MM.1S (cell line): Measurements from ENCODE around the gene CIAO1.

Experiments
- EZH2 ChIP-seq: fragments of 300-600 bp; sonication (generic); optimal IDR thresholded peaks from 2 replicates; pipeline ENCODE3; 2017; ENCODE audit warnings: low read depth, mild to moderate bottlenecking, antibody characterized with exemption, low read length, mixed read lengths
- TF ChIP-seq, protein P1 (sequence below): fragments of 300-600 bp; sonication (generic); IDR thresholded peaks from 2 replicates; pipeline ENCODE4 v1.5.1; 2016; ENCODE audit warnings: antibody characterized with exemption, low read length, mixed read lengths

- TF ChIP-seq, protein P1, sequence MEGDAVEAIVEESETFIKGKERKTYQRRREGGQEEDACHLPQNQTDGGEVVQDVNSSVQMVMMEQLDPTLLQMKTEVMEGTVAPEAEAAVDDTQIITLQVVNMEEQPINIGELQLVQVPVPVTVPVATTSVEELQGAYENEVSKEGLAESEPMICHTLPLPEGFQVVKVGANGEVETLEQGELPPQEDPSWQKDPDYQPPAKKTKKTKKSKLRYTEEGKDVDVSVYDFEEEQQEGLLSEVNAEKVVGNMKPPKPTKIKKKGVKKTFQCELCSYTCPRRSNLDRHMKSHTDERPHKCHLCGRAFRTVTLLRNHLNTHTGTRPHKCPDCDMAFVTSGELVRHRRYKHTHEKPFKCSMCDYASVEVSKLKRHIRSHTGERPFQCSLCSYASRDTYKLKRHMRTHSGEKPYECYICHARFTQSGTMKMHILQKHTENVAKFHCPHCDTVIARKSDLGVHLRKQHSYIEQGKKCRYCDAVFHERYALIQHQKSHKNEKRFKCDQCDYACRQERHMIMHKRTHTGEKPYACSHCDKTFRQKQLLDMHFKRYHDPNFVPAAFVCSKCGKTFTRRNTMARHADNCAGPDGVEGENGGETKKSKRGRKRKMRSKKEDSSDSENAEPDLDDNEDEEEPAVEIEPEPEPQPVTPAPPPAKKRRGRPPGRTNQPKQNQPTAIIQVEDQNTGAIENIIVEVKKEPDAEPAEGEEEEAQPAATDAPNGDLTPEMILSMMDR, result no peak
- TF ChIP-seq EZH2, result no peak
Observed at GRCh38 chr2:96274355-96275056, 8.5 kb downstream of the CIAO1 start.
